DND-41 (cell line): ENCODE data around the gene SND1.

ENCODE experiments used
- ATAC-seq: fragments of 200-7000 bp; cut with Tn5 transposase; 3 replicates; pipeline ENCODE4 v1.9.1; 2021; ENCODE audit warnings: low read depth; ENCODE audit not compliant: insufficient read depth
- DNase-seq: peaks from one replicate; pipeline ENCODE4 v3.0.0-alpha.2; 2020
- H2AFZ ChIP-seq: 2 replicates; pipeline ENCODE4 v1.6.0; 2012; ENCODE audit warnings: low read depth, low read length
- H3K27ac ChIP-seq: 2 replicates; pipeline ENCODE4 v1.5.1; 2012; ENCODE audit warnings: low read length, inconsistent platforms
- H3K27me3 ChIP-seq: fragments of 200-600 bp; sonication (generic); 2 replicates; pipeline ENCODE4 v1.6.0; 2012; ENCODE audit warnings: low read length, mild to moderate bottlenecking, inconsistent platforms; ENCODE audit not compliant: insufficient read depth, poor library complexity
- H3K36me3 ChIP-seq: 2 replicates; pipeline ENCODE4 v1.5.1; 2012; ENCODE audit warnings: low read length, inconsistent platforms; ENCODE audit not compliant: insufficient read depth
- H3K4me1 ChIP-seq: 2 replicates; pipeline ENCODE4 v1.5.1; 2012; ENCODE audit warnings: mild to moderate bottlenecking, low read length; ENCODE audit not compliant: insufficient read depth
- H3K4me2 ChIP-seq: 2 replicates; pipeline ENCODE4 v1.6.0; 2012; ENCODE audit warnings: mild to moderate bottlenecking, moderate library complexity, low read length, inconsistent platforms; ENCODE audit not compliant: insufficient read depth
- H3K4me3 ChIP-seq, 2 experiments: fragments of 200-600 bp in 1 of 2; shearing (Covaris generic) in 1 of 2; 2 replicates each; pipeline ENCODE4 v1.5.1; 2012 to 2016; ENCODE audit warnings: inconsistent platforms in 2 of 2, low read length in 2 of 2, mild to moderate bottlenecking in 2 of 2, low read depth in 1 of 2, moderate library complexity in 1 of 2
- H3K79me2 ChIP-seq: 2 replicates; pipeline ENCODE4 v1.6.0; 2012; ENCODE audit warnings: low read length, inconsistent platforms; ENCODE audit not compliant: insufficient read depth
- H3K9ac ChIP-seq: 2 replicates; pipeline ENCODE4 v1.6.0; 2012; ENCODE audit warnings: low read depth, mild to moderate bottlenecking, inconsistent platforms, low read length, moderate library complexity
- H3K9me3 ChIP-seq: 2 replicates; pipeline ENCODE4 v1.5.1; 2012; ENCODE audit warnings: low read length, moderate library complexity, mild to moderate bottlenecking, inconsistent platforms; ENCODE audit not compliant: insufficient read depth, severe bottlenecking
- H4K20me1 ChIP-seq: 2 replicates; pipeline ENCODE4 v1.6.0; 2012; ENCODE audit warnings: low read length; ENCODE audit not compliant: insufficient read depth
- EZH2 ChIP-seq: IDR thresholded peaks from 3 replicates; pipeline ENCODE4 v1.6.1; 2012; ENCODE audit warnings: borderline replicate concordance, low read depth, mild to moderate bottlenecking, moderate library complexity, low read length, inconsistent platforms; ENCODE audit not compliant: severe bottlenecking
- TF ChIP-seq, protein P1 (sequence below): IDR thresholded peaks from 2 replicates; pipeline ENCODE4 v1.5.1; 2012; ENCODE audit warnings: borderline replicate concordance, low read length, moderate library complexity, mild to moderate bottlenecking; ENCODE audit not compliant: poor library complexity, severe bottlenecking; ENCODE audit errors: extremely low read depth

The SND1 gene

DNA sequence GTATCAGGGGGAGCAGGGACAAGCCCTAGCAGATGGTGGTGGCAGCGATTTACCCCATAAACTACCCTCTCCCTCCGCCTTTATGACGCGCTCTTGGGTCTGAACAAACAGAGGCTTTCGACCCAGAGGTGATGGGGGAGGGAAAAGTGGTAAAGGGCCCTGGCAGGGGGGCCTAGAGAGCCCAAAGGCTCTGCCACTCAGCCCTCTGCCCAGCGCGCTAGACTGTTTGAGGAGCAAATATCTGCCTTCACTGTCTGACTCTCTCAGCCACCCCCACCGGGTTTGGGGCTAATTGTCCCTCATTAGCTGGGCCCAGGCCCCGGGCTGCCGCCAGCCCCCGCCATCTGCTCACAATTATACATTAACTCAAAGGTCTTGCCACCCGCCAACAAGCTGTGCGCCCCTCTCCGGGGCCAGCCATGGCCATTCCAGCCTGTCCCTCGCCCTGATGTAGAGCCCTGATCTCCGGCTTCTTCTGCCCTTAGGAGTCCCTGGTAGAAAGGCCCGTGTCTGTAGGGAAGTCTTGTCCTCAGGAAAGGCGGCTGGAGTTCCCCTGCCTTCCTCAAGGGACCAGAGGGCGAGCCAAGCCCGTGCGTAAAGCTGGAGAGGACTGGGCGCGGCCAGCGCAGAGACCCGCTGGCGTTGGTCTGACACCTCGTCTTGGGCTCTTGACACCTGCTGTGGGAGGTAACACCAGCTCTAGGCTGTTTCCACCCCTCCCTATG is 32.2 kb upstream of the SND1 start:
- peaks cover 55% of the 10 kb centered on the region for H3K27me3 ChIP-seq
- no peak overlapping the region for H3K27ac ChIP-seq
- H2AFZ ChIP-seq: no peak overlapping the region
- no peak overlapping the region for H3K4me2 ChIP-seq
- H3K9me3 ChIP-seq: no peaks in the 10 kb centered on the region
- H3K36me3 ChIP-seq: no peaks in the 10 kb centered on the region
- no peak overlapping the region for H3K9ac ChIP-seq
- TF ChIP-seq EZH2: no peak
- TF ChIP-seq, protein P1, sequence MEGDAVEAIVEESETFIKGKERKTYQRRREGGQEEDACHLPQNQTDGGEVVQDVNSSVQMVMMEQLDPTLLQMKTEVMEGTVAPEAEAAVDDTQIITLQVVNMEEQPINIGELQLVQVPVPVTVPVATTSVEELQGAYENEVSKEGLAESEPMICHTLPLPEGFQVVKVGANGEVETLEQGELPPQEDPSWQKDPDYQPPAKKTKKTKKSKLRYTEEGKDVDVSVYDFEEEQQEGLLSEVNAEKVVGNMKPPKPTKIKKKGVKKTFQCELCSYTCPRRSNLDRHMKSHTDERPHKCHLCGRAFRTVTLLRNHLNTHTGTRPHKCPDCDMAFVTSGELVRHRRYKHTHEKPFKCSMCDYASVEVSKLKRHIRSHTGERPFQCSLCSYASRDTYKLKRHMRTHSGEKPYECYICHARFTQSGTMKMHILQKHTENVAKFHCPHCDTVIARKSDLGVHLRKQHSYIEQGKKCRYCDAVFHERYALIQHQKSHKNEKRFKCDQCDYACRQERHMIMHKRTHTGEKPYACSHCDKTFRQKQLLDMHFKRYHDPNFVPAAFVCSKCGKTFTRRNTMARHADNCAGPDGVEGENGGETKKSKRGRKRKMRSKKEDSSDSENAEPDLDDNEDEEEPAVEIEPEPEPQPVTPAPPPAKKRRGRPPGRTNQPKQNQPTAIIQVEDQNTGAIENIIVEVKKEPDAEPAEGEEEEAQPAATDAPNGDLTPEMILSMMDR: no peak
- no peaks in the 10 kb centered on the region for H3K79me2 ChIP-seq
- ATAC-seq (no peak), DNase-seq (no peak)
- no peaks in the 10 kb centered on the region for H3K4me1 ChIP-seq
- no peak overlapping the region for H3K4me3 ChIP-seq
- H4K20me1 ChIP-seq: no peaks in the 10 kb centered on the region

DNA sequence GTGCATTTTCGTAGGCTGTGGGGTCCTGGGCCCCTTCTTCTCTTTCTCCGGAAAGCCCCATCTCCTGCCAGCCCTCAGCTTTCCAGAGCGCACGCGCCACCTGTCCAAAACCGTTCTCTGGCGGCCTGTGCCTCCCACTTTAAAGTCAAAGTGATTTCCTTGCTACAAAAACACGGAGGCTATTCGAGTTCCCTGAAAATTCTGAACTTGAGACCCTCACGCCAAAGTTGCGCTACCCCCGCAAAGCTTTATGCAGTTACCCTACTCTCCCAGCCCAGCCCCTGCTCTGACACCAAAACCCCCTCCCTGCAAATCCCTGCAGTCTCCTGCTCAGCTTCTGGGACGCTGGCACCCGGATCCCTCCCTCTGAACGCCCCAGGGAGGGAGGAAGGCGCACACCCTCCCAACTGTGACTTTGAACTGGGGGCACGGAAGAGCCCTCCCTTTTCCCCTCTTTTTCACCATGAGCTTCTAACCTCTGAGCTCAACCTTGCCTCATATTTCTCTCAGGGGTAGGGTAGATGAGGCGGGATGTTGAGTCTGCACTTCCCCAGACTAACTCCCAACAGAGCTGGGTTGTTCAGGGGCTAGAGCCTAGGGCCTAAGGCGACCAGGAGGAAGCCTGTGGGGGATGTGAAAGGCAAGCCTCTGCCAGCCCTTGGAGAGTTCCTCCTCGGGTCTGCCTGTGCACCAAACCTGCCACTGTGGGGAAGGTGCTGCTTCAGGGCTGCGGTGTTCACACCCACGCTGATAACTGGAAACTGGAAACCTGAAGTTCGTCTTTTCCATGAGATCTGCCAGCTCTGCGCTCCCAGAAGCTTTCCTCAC is 31.4 kb upstream of the SND1 start:
- peaks cover 49% of the 10 kb centered on the region for H3K27me3 ChIP-seq
- H3K4me2 ChIP-seq: no peak overlapping the region
- H4K20me1 ChIP-seq: no peaks in the 10 kb centered on the region
- H3K4me3 ChIP-seq: no peak overlapping the region
- ATAC-seq (no peak), DNase-seq (no peak)
- no peak overlapping the region for H2AFZ ChIP-seq
- no peaks in the 10 kb centered on the region for H3K9me3 ChIP-seq
- no peaks in the 10 kb centered on the region for H3K79me2 ChIP-seq
- H3K36me3 ChIP-seq: no peaks in the 10 kb centered on the region
- no peak overlapping the region for H3K27ac ChIP-seq
- no peaks in the 10 kb centered on the region for H3K4me1 ChIP-seq
- H3K9ac ChIP-seq: no peak overlapping the region
- TF ChIP-seq, protein P1: no peak
- no peak for TF ChIP-seq EZH2

DNA sequence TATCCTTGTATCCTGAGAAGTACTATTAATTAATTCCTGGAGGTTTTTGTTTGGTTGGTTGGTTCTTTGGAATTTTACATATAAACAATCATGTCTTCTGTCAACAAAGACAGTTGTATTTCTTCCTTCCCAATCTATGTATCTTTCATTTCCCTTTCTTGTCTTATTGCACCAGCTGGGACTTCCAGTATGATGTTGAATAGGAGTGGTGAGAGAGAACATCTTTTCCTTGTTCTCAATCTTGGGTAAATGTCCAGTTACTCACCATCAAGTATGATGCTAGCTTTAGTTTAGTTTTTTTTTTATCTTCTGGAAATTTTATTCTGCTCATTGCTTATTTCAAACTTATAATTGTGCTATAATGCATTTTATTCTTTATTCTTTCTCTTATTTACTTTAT is 26.7 kb upstream of the SND1 start:
- Histone ChIP-seq H2AFZ (no peak overlapping the region), H3K27ac (no peak overlapping the region), H3K4me1 (no peaks in the 10 kb centered on the region), H3K4me3 (no peak overlapping the region), H3K36me3 (no peaks in the 10 kb centered on the region), H3K27me3 (peaks cover 10% of the 10 kb centered on the region), H3K79me2 (no peaks in the 10 kb centered on the region), H3K9ac (no peak overlapping the region), H3K9me3 (no peaks in the 10 kb centered on the region), H4K20me1 (no peaks in the 10 kb centered on the region), H3K4me2 (no peak overlapping the region)
- DNase-seq (no peak), ATAC-seq (no peak)
- TF ChIP-seq EZH2: no peak
- TF ChIP-seq, protein P1: no peak
